HepG2 (cell line): ENCODE data around the gene STX1B. TPM values are rescaled to one million over a fixed set of nuclear protein-coding genes. Genes with fewer than 3 reads are reported as not detected.

Experiments
- ARID2 ChIP-seq: sonication (generic); formaldehyde crosslinking; IDR thresholded peaks from 2 replicates; pipeline ENCODE4 v1.8.1; 2022; ENCODE audit warnings: mild to moderate bottlenecking, missing genetic modification reagents, borderline replicate concordance
- CSRNP1 ChIP-seq: sonication (generic); formaldehyde crosslinking; IDR thresholded peaks from 2 replicates; pipeline ENCODE4 v1.8.1; 2023; ENCODE audit warnings: mild to moderate bottlenecking, missing genetic modification reagents
- CSRNP2 ChIP-seq: sonication (generic); formaldehyde crosslinking; conservative IDR thresholded peaks from 2 replicates; pipeline ENCODE4 v1.8.0; 2022; ENCODE audit warnings: low read depth, missing genetic modification reagents
- JARID2 ChIP-seq: sonication (generic); formaldehyde crosslinking; IDR thresholded peaks from 2 replicates; pipeline ENCODE4 v1.8.1; 2023; ENCODE audit warnings: missing genetic modification reagents, inconsistent platforms; ENCODE audit not compliant: insufficient replicate concordance
- KLF13 ChIP-seq: sonication (generic); formaldehyde crosslinking; IDR thresholded peaks from 2 replicates; pipeline ENCODE4 v1.4.0; 2020; ENCODE audit warnings: mild to moderate bottlenecking, missing genetic modification reagents
- MYC ChIP-seq: sonication (generic); formaldehyde crosslinking; IDR thresholded peaks from 2 replicates; pipeline ENCODE4 v1.9.0; 2021; ENCODE audit warnings: missing genetic modification reagents, borderline replicate concordance
- PHF8 ChIP-seq: sonication (generic); formaldehyde crosslinking; IDR thresholded peaks from 2 replicates; pipeline ENCODE4 v1.5.0; 2020; ENCODE audit warnings: missing genetic modification reagents
- SSRP1 ChIP-seq: IDR thresholded peaks from 2 replicates; pipeline ENCODE4 v1.6.1; 2016; ENCODE audit warnings: control low read depth
- TCF12 ChIP-seq, 2 experiments: fragments of 450-650 bp in 1 of 2; sonication (generic) in 1 of 2; formaldehyde crosslinking in 1 of 2; IDR thresholded peaks; 2 replicates each; pipeline versions ENCODE4 v1.6.1 to v1.8.0; 2017 to 2022; ENCODE audit warnings: antibody characterized with exemption in 1 of 2, mild to moderate bottlenecking in 1 of 2, missing genetic modification reagents in 1 of 2, moderate library complexity in 1 of 2
- ZFP90 ChIP-seq: sonication (generic); formaldehyde crosslinking; IDR thresholded peaks from 2 replicates; pipeline ENCODE4 v1.8.0; 2022; ENCODE audit warnings: missing genetic modification reagents, mild to moderate bottlenecking, inconsistent platforms, borderline replicate concordance
- ZNF20 ChIP-seq: sonication (generic); formaldehyde crosslinking; IDR thresholded peaks from 2 replicates; pipeline ENCODE4 v1.4.0; 2020; ENCODE audit warnings: mild to moderate bottlenecking, moderate library complexity, missing genetic modification reagents
- ZNF251 ChIP-seq: sonication (generic); formaldehyde crosslinking; IDR thresholded peaks from 2 replicates; pipeline ENCODE4 v1.9.0; 2021; ENCODE audit warnings: mild to moderate bottlenecking, missing genetic modification reagents
- ZNF550 ChIP-seq: sonication (generic); formaldehyde crosslinking; IDR thresholded peaks from 2 replicates; pipeline ENCODE4 v1.4.0; 2020; ENCODE audit warnings: mild to moderate bottlenecking, missing genetic modification reagents, borderline replicate concordance
- ZSCAN22 ChIP-seq: sonication (generic); formaldehyde crosslinking; IDR thresholded peaks from 2 replicates; pipeline ENCODE4 v1.4.0; 2020; ENCODE audit warnings: mild to moderate bottlenecking, missing genetic modification reagents
- ZXDC ChIP-seq: sonication (generic); formaldehyde crosslinking; IDR thresholded peaks from 2 replicates; pipeline ENCODE4 v1.5.0; 2020; ENCODE audit warnings: mild to moderate bottlenecking, missing genetic modification reagents
- polyA plus RNA-seq, 8 experiments: library from polyadenylated mRNA; depleted of rRNA in 3 of 8; stranded (reverse) in 7 of 8; unstranded in 1 of 8; fragments of >200 nt; fragmentation: Illumina TruSeq in 4 of 8; extraction: Trizol in 4 of 8; gene quantifications; 2 replicates each; pipeline versions ENCODE4 v1.2.1 to v1.2.3, GENCODE V29; 2011 to 2016; ENCODE audit warnings: low read depth in 4 of 8, missing spikeins in 1 of 8, mixed read lengths in 1 of 8; ENCODE audit not compliant: insufficient read depth in 1 of 8
- total RNA-seq, 5 experiments: library from RNA; depleted of rRNA; stranded (reverse); fragments of >200 nt; fragmentation: Illumina TruSeq; extraction: Trizol; gene quantifications; 2 replicates each; pipeline ENCODE4 v1.2.3, GENCODE V29; 2016; ENCODE audit warnings: low read depth in 1 of 5
- TF ChIP-seq, protein P1 (sequence below): sonication (generic); formaldehyde crosslinking; IDR thresholded peaks from 2 replicates; pipeline ENCODE4 v1.4.0; 2020; ENCODE audit warnings: missing genetic modification reagents
- TF ChIP-seq, protein P2 (sequence below): sonication (generic); IDR thresholded peaks from 2 replicates; pipeline ENCODE4 v1.6.1; 2016; ENCODE audit warnings: low read depth, borderline replicate concordance
- TF ChIP-seq, protein P3 (sequence below): sonication (generic); formaldehyde crosslinking; IDR thresholded peaks from 2 replicates; pipeline ENCODE4 v1.9.0; 2021; ENCODE audit warnings: missing genetic modification reagents, mild to moderate bottlenecking, borderline replicate concordance

Gene STX1B
- total and polyA plus RNA-seq, 2 of the 13 experiments (the other 11 are each of a cell fraction or from before 2014, with no cell fraction given): 2.1 to 3.0 TPM

DNA sequence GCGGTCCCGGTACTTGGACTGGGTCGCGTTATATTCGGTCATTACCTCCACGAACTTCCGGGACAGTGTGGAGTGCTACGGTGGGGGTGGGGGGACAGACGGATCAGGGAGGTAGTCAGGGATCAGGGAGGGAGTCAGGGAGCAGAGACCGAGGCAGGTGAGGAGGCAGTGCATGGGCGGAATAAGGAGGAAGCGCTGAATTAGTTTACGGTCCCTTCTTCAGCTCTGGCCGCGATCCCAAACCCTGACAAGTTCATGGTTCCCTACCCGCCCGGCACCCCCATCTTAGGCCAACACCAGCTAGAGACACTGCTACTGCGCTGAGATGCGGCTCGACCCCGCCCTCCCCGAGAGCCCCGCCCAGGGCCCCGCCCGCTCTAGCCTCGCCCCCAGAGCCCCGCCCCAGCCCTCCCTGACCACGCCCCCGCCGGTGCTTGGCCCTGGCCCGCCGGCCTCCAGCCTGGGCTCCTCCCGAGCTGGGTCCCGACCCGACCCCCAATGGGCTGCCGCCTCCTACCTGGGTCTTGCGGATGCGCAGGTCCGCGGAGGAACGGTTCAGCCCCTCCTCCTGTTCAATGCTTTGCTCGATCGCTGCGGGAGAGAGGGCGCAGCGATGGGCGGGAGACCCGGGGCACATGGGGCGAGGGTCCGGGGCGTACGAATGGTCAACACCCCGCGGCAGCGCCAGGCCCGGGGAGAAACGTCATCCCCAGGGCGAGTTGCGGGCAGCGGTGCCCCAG is 13.3 kb downstream of the STX1B start (continued):
- TF ChIP-seq, protein P1, sequence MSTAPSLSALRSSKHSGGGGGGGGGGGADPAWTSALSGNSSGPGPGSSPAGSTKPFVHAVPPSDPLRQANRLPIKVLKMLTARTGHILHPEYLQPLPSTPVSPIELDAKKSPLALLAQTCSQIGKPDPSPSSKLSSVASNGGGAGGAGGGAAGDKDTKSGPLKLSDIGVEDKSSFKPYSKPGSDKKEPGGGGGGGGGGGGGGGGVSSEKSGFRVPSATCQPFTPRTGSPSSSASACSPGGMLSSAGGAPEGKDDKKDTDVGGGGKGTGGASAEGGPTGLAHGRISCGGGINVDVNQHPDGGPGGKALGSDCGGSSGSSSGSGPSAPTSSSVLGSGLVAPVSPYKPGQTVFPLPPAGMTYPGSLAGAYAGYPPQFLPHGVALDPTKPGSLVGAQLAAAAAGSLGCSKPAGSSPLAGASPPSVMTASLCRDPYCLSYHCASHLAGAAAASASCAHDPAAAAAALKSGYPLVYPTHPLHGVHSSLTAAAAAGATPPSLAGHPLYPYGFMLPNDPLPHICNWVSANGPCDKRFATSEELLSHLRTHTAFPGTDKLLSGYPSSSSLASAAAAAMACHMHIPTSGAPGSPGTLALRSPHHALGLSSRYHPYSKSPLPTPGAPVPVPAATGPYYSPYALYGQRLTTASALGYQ: no peak
- TF ChIP-seq CSRNP2 (CRISPR knock-in tag) (no peak), ZFP90 (CRISPR knock-in tag) (peak; percentile 89; the same call in 1 of the 2 replicates), ZNF20 (CRISPR knock-in tag) (no peak), ZSCAN22 (CRISPR knock-in tag) (0 out of 2 replicates have a peak, but pooled peaks have one; percentile 27), CSRNP1 (peak; percentile 91; the same call in 1 of the 2 replicates), ZNF550 (CRISPR knock-in tag) (no peak), ZNF251 (CRISPR knock-in tag) (peak; percentile 10; the same call in 1 of the 2 replicates), KLF13 (peak; percentile 74; the same call in 1 of the 2 replicates), SSRP1 (CRISPR knock-in tag) (no peak), MYC (CRISPR knock-in tag) (peak; percentile 78), ARID2 (no peak), ZXDC (CRISPR knock-in tag) (0 out of 2 replicates have a peak, but pooled peaks have one; percentile 28), PHF8 (peak; percentile 79), JARID2 (peak; percentile 88), TCF12 (IDR thresholded peaks at IDR 0.05) (no peak), TCF12 (CRISPR knock-in tag; IDR thresholded peaks at IDR 0.05) (no peak; the same call in 1 of the 2 replicates)
- TF ChIP-seq, protein P2, sequence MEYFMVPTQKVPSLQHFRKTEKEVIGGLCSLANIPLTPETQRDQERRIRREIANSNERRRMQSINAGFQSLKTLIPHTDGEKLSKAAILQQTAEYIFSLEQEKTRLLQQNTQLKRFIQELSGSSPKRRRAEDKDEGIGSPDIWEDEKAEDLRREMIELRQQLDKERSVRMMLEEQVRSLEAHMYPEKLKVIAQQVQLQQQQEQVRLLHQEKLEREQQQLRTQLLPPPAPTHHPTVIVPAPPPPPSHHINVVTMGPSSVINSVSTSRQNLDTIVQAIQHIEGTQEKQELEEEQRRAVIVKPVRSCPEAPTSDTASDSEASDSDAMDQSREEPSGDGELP: no peak
- TF ChIP-seq, protein P3, sequence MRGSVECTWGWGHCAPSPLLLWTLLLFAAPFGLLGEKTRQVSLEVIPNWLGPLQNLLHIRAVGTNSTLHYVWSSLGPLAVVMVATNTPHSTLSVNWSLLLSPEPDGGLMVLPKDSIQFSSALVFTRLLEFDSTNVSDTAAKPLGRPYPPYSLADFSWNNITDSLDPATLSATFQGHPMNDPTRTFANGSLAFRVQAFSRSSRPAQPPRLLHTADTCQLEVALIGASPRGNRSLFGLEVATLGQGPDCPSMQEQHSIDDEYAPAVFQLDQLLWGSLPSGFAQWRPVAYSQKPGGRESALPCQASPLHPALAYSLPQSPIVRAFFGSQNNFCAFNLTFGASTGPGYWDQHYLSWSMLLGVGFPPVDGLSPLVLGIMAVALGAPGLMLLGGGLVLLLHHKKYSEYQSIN (CRISPR knock-in tag): no peak
